HCT116 (cell line): ENCODE data around the gene EPS15.

Experiments used
- CEBPB ChIP-seq: IDR thresholded peaks from 2 replicates; pipeline ENCODE4 v1.6.1; 2012; ENCODE audit warnings: low read depth
- CTCF ChIP-seq, 3 experiments: fragments of 200-600 bp in 1 of 3; sonication (generic) in 1 of 3; IDR thresholded peaks in 2 of 3; conservative IDR thresholded peaks in 1 of 3; 2 replicates each; pipeline ENCODE4 v1.5.1; 2012 to 2017; ENCODE audit warnings: low read depth in 2 of 3, low read length in 2 of 3, antibody characterized with exemption in 1 of 3, borderline replicate concordance in 1 of 3, control low read depth in 1 of 3, mild to moderate bottlenecking in 1 of 3, mixed read lengths in 1 of 3, mixed run types in 1 of 3, moderate library complexity in 1 of 3; ENCODE audit not compliant: insufficient read depth in 1 of 3
- POLR2A ChIP-seq: IDR thresholded peaks from 2 replicates; pipeline ENCODE4 v1.7.0; 2011; ENCODE audit warnings: borderline replicate concordance; ENCODE audit not compliant: insufficient read depth, insufficient read length; ENCODE audit errors: extremely low read depth
- POLR2AphosphoS5 ChIP-seq: IDR thresholded peaks from 2 replicates; pipeline ENCODE4 v1.6.1; 2011; ENCODE audit warnings: mild to moderate bottlenecking, low read depth, low read length, moderate library complexity
- REST ChIP-seq: IDR thresholded peaks from 2 replicates; pipeline ENCODE4 v1.6.1; 2012; ENCODE audit warnings: low read depth
- TCF7L2 ChIP-seq: IDR thresholded peaks from 2 replicates; pipeline ENCODE4 v1.7.0; 2011; ENCODE audit warnings: borderline replicate concordance, inconsistent platforms; ENCODE audit not compliant: insufficient read depth, insufficient read length; ENCODE audit errors: extremely low read depth
- ZBTB33 ChIP-seq: IDR thresholded peaks from 2 replicates; pipeline ENCODE4 v1.6.1; 2011; ENCODE audit warnings: mild to moderate bottlenecking, low read length, moderate library complexity; ENCODE audit not compliant: insufficient replicate concordance; ENCODE audit errors: extremely low read depth

GRCh38 chr1:51443555-51443954, 75.5 kb downstream of the EPS15 start:
- TF ChIP-seq CTCF (IDR thresholded peaks at IDR 0.05 in 2 of 3, conservative IDR thresholded peaks at IDR 0.05 in 1 of 3; ENCODE audit: borderline replicate concordance in 1 of 3, insufficient read depth in 1 of 3, low read depth in 2 of 3, low read length in 2 of 3) (no peak), CEBPB (no peak), ZBTB33 (no peak), TCF7L2 (no peak), REST (no peak), POLR2AphosphoS5 (no peak), POLR2A (no peak)
